VCaP (cell line): ENCODE results near the gene CRB1.

Experiments
- H3K27ac ChIP-seq: fragments of 450-650 bp; 2 replicates; pipeline ENCODE4 v1.5.1; 2017
- CTCF ChIP-seq: fragments of 450-650 bp; conservative IDR thresholded peaks from 2 replicates; pipeline ENCODE4 v1.5.1; 2017; ENCODE audit warnings: mild to moderate bottlenecking, moderate library complexity

The CRB1 gene

GRCh38 chr1:197287863-197288262, 19.8 kb downstream of the CRB1 start:
- TF ChIP-seq CTCF = no peak
- no peak overlapping the region for H3K27ac ChIP-seq

DNA sequence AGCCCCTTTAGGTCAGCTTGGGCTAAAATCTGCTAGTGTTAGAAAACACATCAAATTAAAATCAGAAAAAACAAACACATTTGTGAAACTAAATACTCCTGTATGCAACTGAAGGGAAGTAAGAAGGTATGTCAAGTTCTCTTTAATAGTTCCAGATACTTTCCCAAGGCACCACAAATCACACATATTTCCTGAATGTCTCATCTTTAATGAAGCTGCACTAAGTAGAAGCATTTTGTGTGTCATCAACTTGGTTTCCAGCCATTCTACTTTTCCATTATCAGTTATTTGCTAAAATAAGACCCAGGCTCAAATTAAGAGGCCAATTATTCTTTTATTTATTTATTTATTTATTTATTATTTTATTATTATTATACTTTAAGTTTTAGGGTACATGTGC, 34.7 kb downstream of the CRB1 start:
- H3K27ac ChIP-seq = no peak overlapping the region
- TF ChIP-seq CTCF = no peak

DNA sequence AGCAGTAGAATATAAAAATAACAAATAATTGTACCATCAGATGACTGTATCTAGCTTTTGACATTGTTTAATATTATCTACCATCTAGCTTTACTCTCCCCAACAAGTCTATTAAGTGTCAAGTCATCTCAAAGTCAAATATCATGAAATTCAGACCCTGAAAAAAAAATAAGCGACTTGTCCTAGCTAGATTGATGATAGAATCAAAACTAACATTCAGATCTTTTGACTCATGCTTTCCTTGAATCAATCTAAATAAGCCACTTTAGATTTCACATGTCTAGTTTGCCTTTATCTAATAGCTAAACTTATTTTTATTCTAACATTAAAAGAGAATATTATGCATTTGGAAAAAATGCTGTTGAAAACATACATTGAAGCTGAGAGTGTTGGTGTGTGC, 35.4 kb downstream of the CRB1 start:
- TF ChIP-seq CTCF = no peak
- no peak overlapping the region for H3K27ac ChIP-seq

- TF ChIP-seq CTCF = no peak
- no peak overlapping the region for H3K27ac ChIP-seq
These were observed 36.7 kb downstream of the CRB1 start for GRCh38 chr1:197304638-197305200.

DNA sequence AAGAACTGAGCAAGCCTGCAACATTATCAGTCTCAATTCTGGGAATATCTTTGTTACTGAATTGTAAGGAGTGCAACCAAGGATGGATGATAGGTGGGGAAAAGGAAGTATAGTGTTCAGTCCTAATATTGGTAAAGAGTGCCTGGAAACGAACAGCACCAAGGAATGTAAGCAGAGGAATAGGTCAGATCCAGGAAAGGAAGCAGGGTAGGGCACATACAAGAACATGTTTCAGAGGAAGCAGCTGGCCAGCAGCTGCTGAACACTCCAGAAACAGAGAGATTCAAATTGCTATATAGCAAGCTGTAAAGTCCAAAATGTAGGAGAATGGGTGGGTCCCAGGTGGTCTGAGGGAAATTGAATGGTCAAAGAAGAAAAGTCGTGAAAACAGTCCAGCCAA, 37.9 kb downstream of the CRB1 start:
- TF ChIP-seq CTCF = no peak
- no peak overlapping the region for H3K27ac ChIP-seq

DNA sequence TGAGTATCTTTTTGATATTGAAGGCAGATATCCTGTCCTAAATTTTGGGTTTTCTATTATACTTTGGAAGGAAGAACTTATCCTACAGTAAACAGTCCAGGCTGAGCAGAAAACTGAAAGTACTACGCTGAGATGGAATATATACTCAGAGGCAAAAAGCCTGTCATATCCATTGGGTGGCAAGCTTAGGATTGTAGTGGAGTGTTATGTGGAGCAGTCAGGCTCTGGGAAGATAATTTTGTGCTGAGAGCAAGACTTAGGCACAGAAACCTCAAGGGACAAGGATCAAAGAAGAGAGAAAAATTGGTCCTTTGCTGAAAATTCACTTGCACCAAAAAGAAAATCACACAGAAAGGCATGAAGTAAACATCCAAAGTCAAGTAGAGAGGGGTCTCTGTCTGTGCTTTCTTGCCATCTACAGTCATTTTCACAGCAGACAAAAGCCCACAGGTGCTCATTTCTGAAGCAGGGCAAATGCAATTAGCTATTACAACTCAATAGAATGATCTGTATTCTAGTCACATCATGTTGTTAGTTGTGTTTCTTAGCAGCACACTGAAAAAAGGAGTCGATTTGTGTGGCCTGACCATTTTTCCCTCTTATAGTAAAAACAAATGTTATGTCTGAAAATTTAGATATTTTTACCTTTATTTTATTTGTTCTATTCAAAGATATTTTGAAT, 38.5 kb downstream of the CRB1 start:
- no peak overlapping the region for H3K27ac ChIP-seq
- no peak for TF ChIP-seq CTCF

DNA sequence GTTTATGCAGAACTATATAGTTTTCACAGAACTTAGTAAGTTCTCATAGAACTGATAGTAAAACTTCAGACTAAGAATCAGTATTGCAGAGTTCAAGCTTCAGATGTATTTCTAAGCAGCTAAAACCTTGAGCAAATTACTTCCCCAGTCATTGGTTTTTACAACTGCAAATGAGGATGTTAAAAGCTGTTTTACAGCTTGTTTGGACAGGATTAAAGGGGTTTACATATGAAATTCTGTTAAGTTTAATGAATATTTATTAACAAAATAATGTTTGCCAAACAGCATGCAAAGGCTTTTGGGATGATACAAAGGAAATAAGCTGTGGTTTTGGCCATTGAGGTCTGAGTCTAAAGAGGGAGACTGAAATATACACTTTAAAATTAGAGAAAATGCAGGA, 39.1 kb downstream of the CRB1 start:
- no peak overlapping the region for H3K27ac ChIP-seq
- no peak for TF ChIP-seq CTCF
